Measurements from ENCODE around the gene CHN1. TPM values are rescaled to one million over a fixed set of nuclear protein-coding genes. Genes with fewer than 3 reads are reported as not detected.

CHN1 gene
- total RNA-seq, 2 experiments from 2014 or later = 5.3 to 5.6 TPM

GRCh38 chr2:174826051-174826450, 179.1 kb downstream of the CHN1 start:
- H3K27ac ChIP-seq (ENCODE audit: low read depth in 1 of 2, low read length in 2 of 2) = no peak overlapping the region
- H3K9me3 Mint-ChIP-seq = no peaks in the 10 kb centered on the region
- H3K27ac Mint-ChIP-seq = no peak overlapping the region
- POLR2A ChIA-PET = no interaction called here
- H3K4me3 Mint-ChIP-seq = no peak overlapping the region
- DNase-seq = no peak
- intact Hi-C loops (cut with DNase I, micrococcal nuclease) = no loop called here
- no peak for ATAC-seq (ENCODE audit: poor library complexity)
- CTCF ChIA-PET = no interaction called here
- H3K9me3 ChIP-seq (ENCODE audit: control insufficient read depth in 1 of 2, insufficient read depth in 1 of 2, low read length in 2 of 2) = no peaks in the 10 kb centered on the region
- no peaks in the 10 kb centered on the region for H3K27me3 ChIP-seq (ENCODE audit: control insufficient read depth in 1 of 2, insufficient read depth in 2 of 2, low read length in 2 of 2)
- H3K4me3 ChIP-seq (ENCODE audit: low read length) = no peak overlapping the region
- no peaks in the 10 kb centered on the region for H3K36me3 Mint-ChIP-seq (ENCODE audit: low read depth)
- no peaks in the 10 kb centered on the region for H3K27me3 Mint-ChIP-seq
- TF ChIP-seq CTCF (IDR thresholded peaks at IDR 0.05) = no peak
- no peaks in the 10 kb centered on the region for H3K4me1 ChIP-seq (ENCODE audit: insufficient read depth, low read length)
- H3K4me1 Mint-ChIP-seq (ENCODE audit: low read depth) = no peaks in the 10 kb centered on the region
- no peaks in the 10 kb centered on the region for H3K36me3 ChIP-seq (ENCODE audit: insufficient read depth, low read length)

- CTCF ChIA-PET = interaction anchor here (0.7 kb wide), 1 partner anchor 29 kb away, joined by 3 read pairs; no protein-coding TSS in a partner anchor
- TF ChIP-seq CTCF (IDR thresholded peaks at IDR 0.05) = no peak
Observed at GRCh38 chr2:174824068-174824467, 181.1 kb downstream of the CHN1 start.

DNA sequence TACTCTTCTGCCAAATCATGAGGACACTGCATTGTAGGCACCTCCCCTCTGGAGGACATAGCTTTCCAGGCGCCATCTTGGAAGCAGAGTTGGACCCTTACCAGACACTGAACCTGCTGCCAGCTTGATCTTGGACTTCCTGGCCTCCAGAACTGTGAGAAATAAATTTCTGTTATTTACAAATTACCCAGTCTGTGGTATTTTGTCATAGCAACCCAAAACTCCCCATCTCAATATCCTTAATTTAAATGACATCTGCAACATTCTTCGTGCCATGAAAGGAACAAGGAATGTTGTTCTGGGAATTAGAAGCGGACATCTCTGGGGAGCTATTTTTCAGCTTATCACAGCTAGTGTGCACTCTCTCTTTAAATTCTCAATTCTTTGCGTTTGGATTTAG, 183.6 kb downstream of the CHN1 start:
- TF ChIP-seq CTCF (IDR thresholded peaks at IDR 0.05) = no peak
- no peak overlapping the region for H3K27ac Mint-ChIP-seq
- ChIA-PET POLR2A (no interaction called here), CTCF (no interaction called here)
- Histone ChIP-seq H3K4me3 (ENCODE audit: low read length) (no peak overlapping the region), H3K4me1 (ENCODE audit: insufficient read depth, low read length) (no peaks in the 10 kb centered on the region), H3K27me3 (ENCODE audit: control insufficient read depth in 1 of 2, insufficient read depth in 2 of 2, low read length in 2 of 2) (no peaks in the 10 kb centered on the region), H3K27ac (ENCODE audit: low read depth in 1 of 2, low read length in 2 of 2) (no peak overlapping the region), H3K9me3 (ENCODE audit: control insufficient read depth in 1 of 2, insufficient read depth in 1 of 2, low read length in 2 of 2) (no peaks in the 10 kb centered on the region), H3K36me3 (ENCODE audit: insufficient read depth, low read length) (no peaks in the 10 kb centered on the region)
- intact Hi-C loops (cut with DNase I, micrococcal nuclease) = no loop called here
- ATAC-seq (ENCODE audit: poor library complexity) (no peak), DNase-seq (no peak)
- H3K27me3 Mint-ChIP-seq = peaks cover 4% of the 10 kb centered on the region
- H3K36me3 Mint-ChIP-seq (ENCODE audit: low read depth) = no peaks in the 10 kb centered on the region
- H3K4me1 Mint-ChIP-seq (ENCODE audit: low read depth) = no peaks in the 10 kb centered on the region
- H3K4me3 Mint-ChIP-seq = no peak overlapping the region
- no peaks in the 10 kb centered on the region for H3K9me3 Mint-ChIP-seq

More at GRCh38 chr2:174824068-174824467, 181.1 kb downstream of the CHN1 start:
- H3K27me3 Mint-ChIP-seq = peaks cover 4% of the 10 kb centered on the region
- Histone ChIP-seq H3K27ac (ENCODE audit: low read depth in 1 of 2, low read length in 2 of 2) (no peak overlapping the region), H3K27me3 (ENCODE audit: control insufficient read depth in 1 of 2, insufficient read depth in 2 of 2, low read length in 2 of 2) (no peaks in the 10 kb centered on the region), H3K4me3 (ENCODE audit: low read length) (no peak overlapping the region), H3K4me1 (ENCODE audit: insufficient read depth, low read length) (no peaks in the 10 kb centered on the region), H3K9me3 (ENCODE audit: control insufficient read depth in 1 of 2, insufficient read depth in 1 of 2, low read length in 2 of 2) (no peaks in the 10 kb centered on the region), H3K36me3 (ENCODE audit: insufficient read depth, low read length) (no peaks in the 10 kb centered on the region)
- H3K9me3 Mint-ChIP-seq = no peaks in the 10 kb centered on the region
- no peak for DNase-seq
- no peak overlapping the region for H3K27ac Mint-ChIP-seq
- ATAC-seq (ENCODE audit: poor library complexity) = no peak
- H3K4me1 Mint-ChIP-seq (ENCODE audit: low read depth) = no peaks in the 10 kb centered on the region
- no peak overlapping the region for H3K4me3 Mint-ChIP-seq
- POLR2A ChIA-PET = no interaction called here
- intact Hi-C loops (cut with DNase I, micrococcal nuclease) = no loop called here
- H3K36me3 Mint-ChIP-seq (ENCODE audit: low read depth) = no peaks in the 10 kb centered on the region

Measured in CD4-positive, alpha-beta T cell (primary cell).